Neuronal stem cell (in vitro differentiated cells): ENCODE results near the gene ZBBX.

Source experiments
- DNase-seq: peaks from one replicate; pipeline ENCODE4 v3.0.0-alpha.2; 2013; ENCODE audit warnings: low spot score
- H2AFZ ChIP-seq: one replicate; pipeline ENCODE4 v1.6.1; 2013; ENCODE audit warnings: mild to moderate bottlenecking, low read length, inconsistent platforms
- H2AK5ac ChIP-seq: 2 replicates; pipeline ENCODE4 v1.6.1; 2013; ENCODE audit warnings: low read depth, mild to moderate bottlenecking, inconsistent platforms, low read length, moderate library complexity, mixed read lengths
- H2BK120ac ChIP-seq: 2 replicates; pipeline ENCODE4 v1.6.1; 2013; ENCODE audit warnings: low read depth, mild to moderate bottlenecking, inconsistent platforms, low read length, moderate library complexity, mixed read lengths
- H2BK12ac ChIP-seq: one replicate; pipeline ENCODE4 v1.6.1; 2013; ENCODE audit warnings: low read length, inconsistent platforms
- H2BK15ac ChIP-seq: 2 replicates; pipeline ENCODE4 v1.6.1; 2013; ENCODE audit warnings: mild to moderate bottlenecking, low read length, inconsistent platforms, mixed read lengths
- H2BK5ac ChIP-seq: one replicate; pipeline ENCODE4 v1.6.1; 2013; ENCODE audit warnings: inconsistent platforms, mild to moderate bottlenecking, low read length, moderate library complexity
- H3K14ac ChIP-seq: one replicate; pipeline ENCODE4 v1.6.1; 2013; ENCODE audit warnings: low read length, inconsistent platforms
- H3K18ac ChIP-seq: 2 replicates; pipeline ENCODE4 v1.6.1; 2013; ENCODE audit warnings: low read length, inconsistent platforms
- H3K23ac ChIP-seq: 2 replicates; pipeline ENCODE4 v1.6.1; 2013; ENCODE audit warnings: low read depth, mild to moderate bottlenecking, mixed read lengths, low read length, inconsistent platforms; ENCODE audit not compliant: poor library complexity
- H3K27ac ChIP-seq: replicated peaks from 3 replicates; pipeline ENCODE4 v1.5.1; 2013; ENCODE audit warnings: low read length, inconsistent platforms
- H3K27me3 ChIP-seq, 3 experiments: 2 replicates each; pipeline ENCODE4 v1.6.1; 2013; ENCODE audit warnings: low read length in 3 of 3, mild to moderate bottlenecking in 2 of 3, inconsistent platforms in 1 of 3, low read depth in 1 of 3, mixed read lengths in 1 of 3, moderate library complexity in 1 of 3; ENCODE audit not compliant: control insufficient read depth in 3 of 3, insufficient read depth in 3 of 3
- H3K36me3 ChIP-seq, 2 donors: replicated peaks in 1 of 2; 2 replicates each; pipeline ENCODE4 v1.6.1; 2013; ENCODE audit warnings: low read length in 2 of 2; ENCODE audit not compliant: control insufficient read depth in 2 of 2, insufficient read depth in 2 of 2
- H3K4ac ChIP-seq: 2 replicates; pipeline ENCODE4 v1.6.1; 2013; ENCODE audit warnings: inconsistent platforms, mild to moderate bottlenecking, low read length, moderate library complexity
- H3K4me1 ChIP-seq, 2 donors: 1 replicate in 1 of 2; 2 replicates in 1 of 2; pipeline ENCODE4 v1.6.1; 2013; ENCODE audit warnings: low read length in 2 of 2, low read depth in 1 of 2; ENCODE audit not compliant: control insufficient read depth in 2 of 2, insufficient read depth in 1 of 2
- H3K4me2 ChIP-seq: one replicate; pipeline ENCODE4 v1.6.1; 2013; ENCODE audit warnings: mild to moderate bottlenecking, low read length, inconsistent platforms; ENCODE audit not compliant: insufficient read depth, poor library complexity, severe bottlenecking
- H3K4me3 ChIP-seq, 2 donors: 2 replicates each; pipeline ENCODE4 v1.5.1; 2013; ENCODE audit warnings: low read length in 2 of 2, mild to moderate bottlenecking in 2 of 2, inconsistent platforms in 1 of 2, moderate library complexity in 1 of 2
- H3K79me1 ChIP-seq: one replicate; pipeline ENCODE4 v1.6.1; 2013; ENCODE audit warnings: low read depth, mild to moderate bottlenecking, inconsistent platforms, low read length, moderate library complexity
- H3K9ac ChIP-seq: one replicate; pipeline ENCODE4 v1.6.1; 2013; ENCODE audit warnings: mild to moderate bottlenecking, low read depth, low read length, inconsistent platforms; ENCODE audit not compliant: poor library complexity
- H3K9me3 ChIP-seq, 2 donors: replicated peaks in 1 of 2; 2 replicates each; pipeline versions ENCODE3 to v1.6.1; 2013; ENCODE audit warnings: low read length in 2 of 2, mild to moderate bottlenecking in 2 of 2, inconsistent platforms in 1 of 2, low read depth in 1 of 2, mixed read lengths in 1 of 2, moderate library complexity in 1 of 2; ENCODE audit not compliant: control insufficient read depth in 2 of 2, insufficient read depth in 1 of 2
- H4K8ac ChIP-seq: one replicate; pipeline ENCODE4 v1.6.1; 2013; ENCODE audit warnings: low read depth, mild to moderate bottlenecking, inconsistent platforms, low read length, moderate library complexity
- H4K91ac ChIP-seq: one replicate; pipeline ENCODE4 v1.6.1; 2013; ENCODE audit warnings: low read length, low read depth, mild to moderate bottlenecking, inconsistent platforms; ENCODE audit not compliant: poor library complexity
- WGBS, 2 donors: extraction: QIAGEN DNeasy Blood & Tissue Kit; methylation state at CpG; one replicate each; pipeline ENCODE4 v1.1.7; 2013; ENCODE audit warnings: missing lambda C conversion rate in 2 of 2, mixed read lengths in 1 of 2; ENCODE audit not compliant: insufficient read length in 2 of 2, insufficient replicate concordance in 1 of 2; ENCODE audit errors: extremely low coverage in 2 of 2; 5-methylcytosine and 5-hydroxymethylcytosine counted together

Gene ZBBX

GRCh38 chr3:167209011-167209410, 171.1 kb downstream of the ZBBX start:
- no peaks in the 10 kb centered on the region for H3K27me3 ChIP-seq
- no peak overlapping the region for H2BK12ac ChIP-seq
- H4K8ac ChIP-seq = no peak overlapping the region
- no peak overlapping the region for H3K4me2 ChIP-seq
- H2BK120ac ChIP-seq = no peak overlapping the region
- H3K9ac ChIP-seq = no peak overlapping the region
- H3K4me3 ChIP-seq = no peak overlapping the region
- no peak overlapping the region for H3K27ac ChIP-seq
- H3K79me1 ChIP-seq = no peaks in the 10 kb centered on the region
- no peak overlapping the region for H3K18ac ChIP-seq
- no peak overlapping the region for H2BK15ac ChIP-seq
- H3K14ac ChIP-seq = no peak overlapping the region
- H3K36me3 ChIP-seq = no peaks in the 10 kb centered on the region
- no peak for DNase-seq
- no peak overlapping the region for H2BK5ac ChIP-seq
- H3K9me3 ChIP-seq = peaks cover 0 to 2% of the 10 kb centered on the region in 2 donors
- H4K91ac ChIP-seq = no peak overlapping the region
- H3K4me1 ChIP-seq = no peaks in the 10 kb centered on the region
- no peak overlapping the region for H3K4ac ChIP-seq
- H3K23ac ChIP-seq = no peak overlapping the region
- H2AFZ ChIP-seq = no peak overlapping the region
- no peak overlapping the region for H2AK5ac ChIP-seq

- Histone ChIP-seq H3K4me2 (no peak overlapping the region), H3K79me1 (no peaks in the 10 kb centered on the region), H2AFZ (no peak overlapping the region), H3K23ac (no peak overlapping the region), H3K14ac (no peak overlapping the region), H2BK5ac (no peak overlapping the region), H3K9ac (no peak overlapping the region), H4K8ac (no peak overlapping the region), H3K4me1 (no peaks in the 10 kb centered on the region), H3K18ac (no peak overlapping the region), H3K4ac (no peak overlapping the region), H4K91ac (no peak overlapping the region), H3K27me3 (no peaks in the 10 kb centered on the region), H3K9me3 (no peaks in the 10 kb centered on the region), H2BK120ac (no peak overlapping the region), H3K36me3 (no peaks in the 10 kb centered on the region), H3K4me3 (no peak overlapping the region), H3K27ac (no peak overlapping the region), H2BK12ac (no peak overlapping the region), H2AK5ac (no peak overlapping the region), H2BK15ac (no peak overlapping the region)
- no CpG with 5 or more reads among the region's 1 CpG for WGBS, 2 donors
- no peak for DNase-seq
Measured at GRCh38 chr3:167203062-167203461, 177.0 kb downstream of the ZBBX start.

GRCh38 chr3:167198949-167199600, 181.0 kb downstream of the ZBBX start:
- H3K4me1 ChIP-seq = no peaks in the 10 kb centered on the region
- no peak for DNase-seq
- no peak overlapping the region for H3K4me2 ChIP-seq
- H2AFZ ChIP-seq = no peak overlapping the region
- no peak overlapping the region for H3K9ac ChIP-seq
- no peak overlapping the region for H3K18ac ChIP-seq
- no peaks in the 10 kb centered on the region for H3K27me3 ChIP-seq
- H2BK12ac ChIP-seq = no peak overlapping the region
- WGBS, 2 donors = no CpG with 5 or more reads among the region's 1 CpG
- H4K91ac ChIP-seq = no peak overlapping the region
- H2BK5ac ChIP-seq = no peak overlapping the region
- H3K4ac ChIP-seq = no peak overlapping the region
- no peak overlapping the region for H2AK5ac ChIP-seq
- H3K14ac ChIP-seq = no peak overlapping the region
- H3K9me3 ChIP-seq = no peaks in the 10 kb centered on the region
- no peaks in the 10 kb centered on the region for H3K36me3 ChIP-seq
- H3K79me1 ChIP-seq = no peaks in the 10 kb centered on the region
- no peak overlapping the region for H3K27ac ChIP-seq
- H2BK120ac ChIP-seq = no peak overlapping the region
- no peak overlapping the region for H4K8ac ChIP-seq
- H3K4me3 ChIP-seq = no peak overlapping the region
- no peak overlapping the region for H2BK15ac ChIP-seq
- H3K23ac ChIP-seq = no peak overlapping the region
